Measurements from ENCODE around the gene EIF4B.
"Not testable (repeated sequence)": the region's sequence is repeated elsewhere in the genome, so short reads cannot be mapped to it uniquely, and the experiment has no call there.

EIF4B gene

DNA sequence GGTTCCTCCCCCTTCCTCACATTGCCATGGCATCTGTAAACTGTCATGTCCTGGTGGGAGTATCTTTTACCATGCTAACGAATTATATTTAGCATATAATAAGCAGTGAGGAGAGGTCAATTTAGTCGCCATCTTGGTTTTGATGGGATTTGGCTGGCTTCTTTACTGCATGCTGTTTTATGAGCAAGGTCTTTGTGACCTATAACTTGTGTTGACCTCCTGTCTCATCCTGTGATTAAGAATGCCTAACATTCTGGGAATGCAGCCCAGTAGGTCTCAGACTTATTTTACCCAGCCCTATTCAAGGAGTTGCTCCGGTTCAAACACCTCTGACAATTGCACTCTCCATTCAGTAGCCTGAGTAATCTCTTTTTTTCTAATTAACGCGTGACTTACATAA is 2.1 kb upstream of the EIF4B start:
- no peak overlapping the region for H3K4me3 ChIP-seq (ENCODE audit: low read depth, low read length)
- no peak for TF ChIP-seq CTCF (IDR thresholded peaks at IDR 0.05; ENCODE audit: borderline replicate concordance, insufficient read depth, low read depth, low read length)

DNA sequence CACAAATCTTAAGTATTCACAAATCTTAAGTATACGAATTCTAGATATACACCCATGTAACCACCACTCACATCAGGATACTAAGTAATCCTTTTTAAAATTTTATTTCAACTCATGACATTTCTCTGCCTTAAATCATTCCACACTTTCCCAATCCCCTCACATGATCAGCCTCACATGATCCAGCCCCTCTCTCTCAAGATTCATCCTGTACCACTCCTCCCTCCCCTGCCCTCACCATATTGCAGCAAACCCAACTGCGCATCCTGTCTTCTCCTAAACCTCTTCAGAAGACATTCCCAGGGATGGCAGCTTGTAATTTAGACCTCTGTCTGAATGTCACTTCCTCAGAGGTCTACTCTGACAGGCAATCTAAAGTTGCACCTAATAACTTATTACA is 1.7 kb upstream of the EIF4B start:
- H3K4me3 ChIP-seq (ENCODE audit: low read depth, low read length): no peak overlapping the region
- TF ChIP-seq CTCF (IDR thresholded peaks at IDR 0.05; ENCODE audit: borderline replicate concordance, insufficient read depth, low read depth, low read length): no peak

GRCh38 chr12:53005215-53005985 is 856 bp upstream of the EIF4B start:
- TF ChIP-seq CTCF (IDR thresholded peaks at IDR 0.05; ENCODE audit: borderline replicate concordance, insufficient read depth, low read depth, low read length): no peak
- peak overlapping the region; percentile 74 for H3K4me3 ChIP-seq (ENCODE audit: low read depth, low read length)

GRCh38 chr12:53006810-53007309 is 604 bp downstream of the EIF4B start:
- H3K4me3 ChIP-seq (ENCODE audit: low read depth, low read length): peak overlapping the region; percentile 87
- TF ChIP-seq CTCF (IDR thresholded peaks at IDR 0.05; ENCODE audit: borderline replicate concordance, insufficient read depth, low read depth, low read length): no peak

- no peak for TF ChIP-seq CTCF (IDR thresholded peaks at IDR 0.05; ENCODE audit: borderline replicate concordance, insufficient read depth, low read depth, low read length)
Observed at GRCh38 chr12:53007343-53007742, 1.1 kb downstream of the EIF4B start.

GRCh38 chr12:53008760-53009159 is 2.5 kb downstream of the EIF4B start:
- H3K4me3 ChIP-seq (ENCODE audit: low read depth, low read length): not testable (repeated sequence)

More at GRCh38 chr12:53007343-53007742, 1.1 kb downstream of the EIF4B start:
- H3K4me3 ChIP-seq (ENCODE audit: low read depth, low read length): peak overlapping the region; percentile 87

- no peak for TF ChIP-seq CTCF (IDR thresholded peaks at IDR 0.05; ENCODE audit: borderline replicate concordance, insufficient read depth, low read depth, low read length)
- H3K4me3 ChIP-seq (ENCODE audit: low read depth, low read length): no peak overlapping the region
Observed at GRCh38 chr12:53010955-53011354, 4.7 kb downstream of the EIF4B start.

Data from GM12875 (cell line).